ENCODE results near the gene SORCS3.

GRCh38 chr10:104831272-104831671 is 190.2 kb downstream of the SORCS3 start:
- TF ChIP-seq, protein P1, sequence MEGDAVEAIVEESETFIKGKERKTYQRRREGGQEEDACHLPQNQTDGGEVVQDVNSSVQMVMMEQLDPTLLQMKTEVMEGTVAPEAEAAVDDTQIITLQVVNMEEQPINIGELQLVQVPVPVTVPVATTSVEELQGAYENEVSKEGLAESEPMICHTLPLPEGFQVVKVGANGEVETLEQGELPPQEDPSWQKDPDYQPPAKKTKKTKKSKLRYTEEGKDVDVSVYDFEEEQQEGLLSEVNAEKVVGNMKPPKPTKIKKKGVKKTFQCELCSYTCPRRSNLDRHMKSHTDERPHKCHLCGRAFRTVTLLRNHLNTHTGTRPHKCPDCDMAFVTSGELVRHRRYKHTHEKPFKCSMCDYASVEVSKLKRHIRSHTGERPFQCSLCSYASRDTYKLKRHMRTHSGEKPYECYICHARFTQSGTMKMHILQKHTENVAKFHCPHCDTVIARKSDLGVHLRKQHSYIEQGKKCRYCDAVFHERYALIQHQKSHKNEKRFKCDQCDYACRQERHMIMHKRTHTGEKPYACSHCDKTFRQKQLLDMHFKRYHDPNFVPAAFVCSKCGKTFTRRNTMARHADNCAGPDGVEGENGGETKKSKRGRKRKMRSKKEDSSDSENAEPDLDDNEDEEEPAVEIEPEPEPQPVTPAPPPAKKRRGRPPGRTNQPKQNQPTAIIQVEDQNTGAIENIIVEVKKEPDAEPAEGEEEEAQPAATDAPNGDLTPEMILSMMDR (IDR thresholded peaks at IDR 0.05 in 2 of 3, conservative IDR thresholded peaks at IDR 0.05 in 1 of 3; ENCODE audit: borderline replicate concordance in 1 of 3, insufficient read depth in 1 of 3, low read depth in 2 of 3, low read length in 2 of 3) = no peak
- TF ChIP-seq EZH2 (IDR thresholded peaks at IDR 0.05) = no peak
- TF ChIP-seq ZNF274 (IDR thresholded peaks at IDR 0.05; ENCODE audit: low read depth, low read length) = no peak
- no peak for TF ChIP-seq YY1 (IDR thresholded peaks at IDR 0.05; ENCODE audit: extremely low read depth, insufficient replicate concordance, low read depth, low read length)
- TF ChIP-seq ZFX (IDR thresholded peaks at IDR 0.05) = no peak
- TF ChIP-seq POLR2AphosphoS5 (IDR thresholded peaks at IDR 0.05; ENCODE audit: low read depth, low read length) = no peak
- no peak for TF ChIP-seq EZH2phosphoT487 (IDR thresholded peaks at IDR 0.05; ENCODE audit: borderline replicate concordance)
